OCI-LY7 (cell line): ENCODE results near the gene HCN3.

Experiments
- EZH2phosphoT487 ChIP-seq: fragments of 200-600 bp; sonication (generic); IDR thresholded peaks from 2 replicates; pipeline ENCODE4 v1.6.1; 2018; ENCODE audit warnings: low read depth, borderline replicate concordance, mild to moderate bottlenecking, mixed run types, antibody characterized with exemption, low read length, moderate library complexity, mixed read lengths
- TF ChIP-seq, protein P1 (sequence below): fragments of 200-600 bp; sonication (generic); conservative IDR thresholded peaks from 2 replicates; pipeline ENCODE4 v1.5.1; 2014; ENCODE audit warnings: mild to moderate bottlenecking, antibody characterized with exemption, low read length, moderate library complexity, mixed read lengths

DNA sequence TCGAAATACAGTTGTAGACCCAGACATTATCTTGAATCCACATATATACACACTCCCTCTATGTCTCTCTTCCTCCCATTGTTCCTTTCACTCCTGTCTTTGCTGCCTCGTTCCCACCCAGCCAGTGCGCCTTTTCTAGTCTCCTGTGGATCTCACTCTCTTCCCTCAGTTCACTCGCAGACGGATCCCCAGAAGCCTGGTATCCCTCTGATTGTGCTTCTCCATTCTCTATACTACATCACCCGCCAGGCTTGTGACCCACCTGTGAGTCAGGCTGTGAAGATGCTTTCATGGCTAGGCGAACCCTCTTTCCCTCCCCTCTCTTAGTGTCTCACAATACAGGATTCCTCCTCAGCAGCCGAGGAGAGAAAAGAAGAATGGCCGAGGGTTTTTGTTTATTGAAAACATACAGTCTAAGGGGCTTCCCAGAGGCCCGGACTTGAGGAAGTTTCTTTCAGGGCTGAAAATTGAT is 1.5 kb downstream of the HCN3 start:
- TF ChIP-seq EZH2phosphoT487, result no peak
- TF ChIP-seq, protein P1, sequence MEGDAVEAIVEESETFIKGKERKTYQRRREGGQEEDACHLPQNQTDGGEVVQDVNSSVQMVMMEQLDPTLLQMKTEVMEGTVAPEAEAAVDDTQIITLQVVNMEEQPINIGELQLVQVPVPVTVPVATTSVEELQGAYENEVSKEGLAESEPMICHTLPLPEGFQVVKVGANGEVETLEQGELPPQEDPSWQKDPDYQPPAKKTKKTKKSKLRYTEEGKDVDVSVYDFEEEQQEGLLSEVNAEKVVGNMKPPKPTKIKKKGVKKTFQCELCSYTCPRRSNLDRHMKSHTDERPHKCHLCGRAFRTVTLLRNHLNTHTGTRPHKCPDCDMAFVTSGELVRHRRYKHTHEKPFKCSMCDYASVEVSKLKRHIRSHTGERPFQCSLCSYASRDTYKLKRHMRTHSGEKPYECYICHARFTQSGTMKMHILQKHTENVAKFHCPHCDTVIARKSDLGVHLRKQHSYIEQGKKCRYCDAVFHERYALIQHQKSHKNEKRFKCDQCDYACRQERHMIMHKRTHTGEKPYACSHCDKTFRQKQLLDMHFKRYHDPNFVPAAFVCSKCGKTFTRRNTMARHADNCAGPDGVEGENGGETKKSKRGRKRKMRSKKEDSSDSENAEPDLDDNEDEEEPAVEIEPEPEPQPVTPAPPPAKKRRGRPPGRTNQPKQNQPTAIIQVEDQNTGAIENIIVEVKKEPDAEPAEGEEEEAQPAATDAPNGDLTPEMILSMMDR, result peak; percentile 7; the same call in 1 of the 2 replicates
